ENCODE results near the gene ANKRD12. TPM values are rescaled to one million over a fixed set of nuclear protein-coding genes. Genes with fewer than 3 reads are reported as not detected.

ANKRD12 gene
- total RNA-seq, 1 experiment from 2014 or later, result 31.6 TPM

DNA sequence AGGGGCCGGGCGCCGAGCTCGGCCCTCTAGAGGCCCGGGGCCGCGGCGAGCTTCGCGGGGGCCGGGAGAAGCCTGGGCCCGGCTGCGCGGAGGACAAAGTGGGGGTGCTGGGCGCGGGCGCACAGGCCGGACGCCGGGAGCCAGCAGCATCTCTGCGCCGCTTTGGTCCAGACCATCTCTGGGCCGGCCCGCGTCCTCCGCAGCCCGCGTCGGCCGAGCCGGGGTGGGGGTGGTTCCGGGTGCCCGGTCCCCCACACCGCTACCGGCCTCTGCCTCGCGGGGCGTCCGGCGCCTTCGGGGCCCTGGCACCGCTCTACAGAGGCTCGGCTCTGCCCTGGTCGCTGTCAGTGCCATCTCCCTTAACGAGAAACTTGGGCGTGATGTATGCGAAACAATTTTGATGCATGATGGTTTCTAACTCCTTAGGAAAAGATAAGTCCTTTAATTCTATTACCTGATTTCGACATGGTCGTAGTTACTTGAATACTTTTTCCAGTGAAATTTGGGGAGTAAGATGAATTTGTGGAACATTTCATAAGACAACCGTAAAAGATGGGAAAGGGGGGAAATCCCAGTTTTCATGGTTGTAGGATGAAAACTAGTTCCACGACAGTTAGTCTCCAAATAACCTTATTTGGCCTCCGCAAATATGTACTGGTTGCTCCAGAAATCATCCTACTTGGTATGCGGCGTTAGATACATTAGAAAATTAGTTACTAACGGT, 198.6 kb downstream of the ANKRD12 start:
- BruUV-seq (replicated peaks), result TSS peak; percentile 69
- peak overlapping the region; percentile 96 for H3K4me3 ChIP-seq
- H3F3A ChIP-seq (ENCODE audit: insufficient read depth, low read depth), result peaks cover 8% of the 10 kb centered on the region; the same call in 1 of the 2 replicates
- ChIA-PET POLR2A (ENCODE audit: unreplicated experiment) (interaction anchor here (0.5 kb wide), 1 partner anchor 15 kb away, joined by 4 read pairs; no protein-coding TSS in a partner anchor), CTCF (interaction anchor here (0.6 kb wide), 2 partner anchors 21 to 468 kb away, joined by 3 to 7 read pairs; no protein-coding TSS in a partner anchor)
- intact Hi-C loops (cut with micrococcal nuclease; ENCODE audit: unreplicated experiment), result loop anchor here (1.0 to 10.0 kb wide), 7 partner anchors 80 to 340 kb away; partner anchors contain the start of genes ANKRD12, NDUFV2 and RALBP1
- H3K27me3 ChIP-seq (ENCODE audit: insufficient read depth, low read depth), result no peaks in the 10 kb centered on the region
- peak overlapping the region; percentile 81 for H3K4me2 ChIP-seq
- DNase-seq, result no peak
- H3K9me3 ChIP-seq (ENCODE audit: insufficient read depth, low read depth), result no peaks in the 10 kb centered on the region
- H3K79me2 ChIP-seq (ENCODE audit: low read depth), result peaks cover 13% of the 10 kb centered on the region
- peaks cover 17% of the 10 kb centered on the region for H3K4me1 ChIP-seq (replicated peaks; ENCODE audit: insufficient read depth)
- H3K36me3 ChIP-seq (ENCODE audit: low read depth), result peaks cover 5% of the 10 kb centered on the region; the same call in 1 of the 2 replicates
- no peaks in the 10 kb centered on the region for H3K9me2 ChIP-seq (ENCODE audit: insufficient read depth)
- H4K20me1 ChIP-seq (ENCODE audit: insufficient read depth), result no peaks in the 10 kb centered on the region; the same call in 1 of the 2 replicates
- TF ChIP-seq, protein P1, sequence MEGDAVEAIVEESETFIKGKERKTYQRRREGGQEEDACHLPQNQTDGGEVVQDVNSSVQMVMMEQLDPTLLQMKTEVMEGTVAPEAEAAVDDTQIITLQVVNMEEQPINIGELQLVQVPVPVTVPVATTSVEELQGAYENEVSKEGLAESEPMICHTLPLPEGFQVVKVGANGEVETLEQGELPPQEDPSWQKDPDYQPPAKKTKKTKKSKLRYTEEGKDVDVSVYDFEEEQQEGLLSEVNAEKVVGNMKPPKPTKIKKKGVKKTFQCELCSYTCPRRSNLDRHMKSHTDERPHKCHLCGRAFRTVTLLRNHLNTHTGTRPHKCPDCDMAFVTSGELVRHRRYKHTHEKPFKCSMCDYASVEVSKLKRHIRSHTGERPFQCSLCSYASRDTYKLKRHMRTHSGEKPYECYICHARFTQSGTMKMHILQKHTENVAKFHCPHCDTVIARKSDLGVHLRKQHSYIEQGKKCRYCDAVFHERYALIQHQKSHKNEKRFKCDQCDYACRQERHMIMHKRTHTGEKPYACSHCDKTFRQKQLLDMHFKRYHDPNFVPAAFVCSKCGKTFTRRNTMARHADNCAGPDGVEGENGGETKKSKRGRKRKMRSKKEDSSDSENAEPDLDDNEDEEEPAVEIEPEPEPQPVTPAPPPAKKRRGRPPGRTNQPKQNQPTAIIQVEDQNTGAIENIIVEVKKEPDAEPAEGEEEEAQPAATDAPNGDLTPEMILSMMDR (conservative IDR thresholded peaks at IDR 0.05), result no peak
- no peak for TF ChIP-seq EZH2 (IDR thresholded peaks at IDR 0.05; ENCODE audit: low read depth)
- H3K27ac ChIP-seq, result no peak overlapping the region
- peak overlapping the region; percentile 93 for H2AFZ ChIP-seq

Other genes with a start within 250 kb of the ANKRD12 start
- 182 and 215 TPM in 2 replicates for gene NDUFV2, start 34.1 kb upstream of the ANKRD12 start, total RNA-seq (2021)
- 52.1 and 55.8 TPM in 2 replicates for gene TWSG1, start 198.0 kb downstream of the ANKRD12 start, total RNA-seq (2021)

Data from PC-9 (cell line).